SK-N-SH treated with all-trans-retinoic acid at 6 μM for 48 hours (cell line): ENCODE data around the gene RPS6KA2.

Experiments
- ATAC-seq: fragments of 200-7000 bp; cut with Tn5 transposase; 3 replicates; pipeline ENCODE4 v1.9.1; 2020; ENCODE audit warnings: mild to moderate bottlenecking, moderate library complexity
- BACH2 ChIP-seq: fragments of 250-450 bp; sonication (Bioruptor Pico); IDR thresholded peaks from 2 replicates; pipeline ENCODE4 v1.9.0; 2021; ENCODE audit warnings: mild to moderate bottlenecking, borderline replicate concordance
- CREB5 ChIP-seq: fragments of 250-450 bp; sonication (Bioruptor Pico); IDR thresholded peaks from 2 replicates; pipeline ENCODE4 v1.5.1; 2020; ENCODE audit warnings: low read depth, mild to moderate bottlenecking, moderate library complexity
- CSDC2 ChIP-seq: fragments of 250-450 bp; sonication (Bioruptor Pico); IDR thresholded peaks from 2 replicates; pipeline ENCODE4 v1.5.0; 2020; ENCODE audit warnings: mild to moderate bottlenecking, moderate library complexity
- CSRNP3 ChIP-seq: fragments of 250-450 bp; sonication (Bioruptor Pico); IDR thresholded peaks from 2 replicates; pipeline ENCODE4 v1.5.1; 2021; ENCODE audit warnings: mild to moderate bottlenecking, moderate library complexity
- ESRRG ChIP-seq: fragments of 250-450 bp; sonication (Bioruptor Pico); IDR thresholded peaks from 2 replicates; pipeline ENCODE4 v1.6.1; 2021; ENCODE audit warnings: mild to moderate bottlenecking
- GLIS3 ChIP-seq: fragments of 250-450 bp; sonication (Bioruptor Pico); IDR thresholded peaks from 2 replicates; pipeline ENCODE4 v1.5.0; 2020; ENCODE audit warnings: mild to moderate bottlenecking, moderate library complexity
- OSR1 ChIP-seq: fragments of 250-450 bp; sonication (Bioruptor Pico); IDR thresholded peaks from 2 replicates; pipeline ENCODE4 v1.8.0; 2022; ENCODE audit warnings: moderate library complexity, mild to moderate bottlenecking, inconsistent platforms
- PATZ1 ChIP-seq: fragments of 250-450 bp; sonication (Bioruptor Pico); IDR thresholded peaks from 2 replicates; pipeline ENCODE4 v1.8.0; 2020; ENCODE audit warnings: mild to moderate bottlenecking, moderate library complexity, borderline replicate concordance
- POU6F1 ChIP-seq: fragments of 250-450 bp; sonication (Bioruptor Pico); IDR thresholded peaks from 2 replicates; pipeline ENCODE4 v1.8.0; 2021; ENCODE audit warnings: low read depth, mild to moderate bottlenecking, moderate library complexity, borderline replicate concordance
- PPARA ChIP-seq: fragments of 250-450 bp; sonication (Bioruptor Pico); IDR thresholded peaks from 2 replicates; pipeline ENCODE4 v1.5.0; 2020; ENCODE audit warnings: mild to moderate bottlenecking, borderline replicate concordance
- RARB ChIP-seq: fragments of 250-450 bp; sonication (Bioruptor Pico); IDR thresholded peaks from 2 replicates; pipeline ENCODE4 v1.8.0; 2021; ENCODE audit warnings: mild to moderate bottlenecking, moderate library complexity
- SNAI2 ChIP-seq: fragments of 250-450 bp; sonication (Bioruptor Pico); IDR thresholded peaks from 2 replicates; pipeline ENCODE4 v1.5.0; 2020; ENCODE audit warnings: mild to moderate bottlenecking, moderate library complexity
- TCF4 ChIP-seq: fragments of 250-450 bp; sonication (Bioruptor Pico); IDR thresholded peaks from 2 replicates; pipeline ENCODE4 v1.8.0; 2021; ENCODE audit warnings: mild to moderate bottlenecking, moderate library complexity, borderline replicate concordance
- TOX ChIP-seq: fragments of 250-450 bp; sonication (Bioruptor Pico); IDR thresholded peaks from 2 replicates; pipeline ENCODE4 v1.8.0; 2021; ENCODE audit warnings: mild to moderate bottlenecking, moderate library complexity, borderline replicate concordance
- TSHZ2 ChIP-seq: fragments of 250-450 bp; sonication (Bioruptor Pico); IDR thresholded peaks from 2 replicates; pipeline ENCODE4 v1.5.0; 2020; ENCODE audit warnings: mild to moderate bottlenecking, moderate library complexity
- ZC3H10 ChIP-seq: fragments of 250-450 bp; sonication (Bioruptor Pico); IDR thresholded peaks from 2 replicates; pipeline ENCODE4 v1.5.1; 2021; ENCODE audit warnings: mild to moderate bottlenecking, moderate library complexity
- ZFP3 ChIP-seq: fragments of 250-450 bp; sonication (Bioruptor Pico); IDR thresholded peaks from 2 replicates; pipeline ENCODE4 v1.5.0; 2020; ENCODE audit warnings: mild to moderate bottlenecking, moderate library complexity
- ZFP30 ChIP-seq: fragments of 450-650 bp; formaldehyde crosslinking; IDR thresholded peaks from 2 replicates; pipeline ENCODE4 v1.5.0; 2022; ENCODE audit warnings: mild to moderate bottlenecking, moderate library complexity
- ZNF565 ChIP-seq: fragments of 450-650 bp; formaldehyde crosslinking; conservative IDR thresholded peaks from 2 replicates; pipeline ENCODE4 v1.5.0; 2020; ENCODE audit warnings: low read depth, mild to moderate bottlenecking, moderate library complexity

Gene RPS6KA2

GRCh38 chr6:166504100-166504499 is 123.0 kb downstream of the RPS6KA2 start:
- TF ChIP-seq GLIS3 (CRISPR knock-in tag) (no peak), ZFP3 (CRISPR knock-in tag) (no peak), PATZ1 (CRISPR knock-in tag) (no peak), OSR1 (no peak), PPARA (CRISPR knock-in tag) (no peak), ZC3H10 (CRISPR knock-in tag) (no peak), SNAI2 (CRISPR knock-in tag) (no peak), TCF4 (no peak), POU6F1 (CRISPR knock-in tag) (no peak), ZNF565 (CRISPR knock-in tag) (no peak), CSRNP3 (CRISPR knock-in tag) (no peak), RARB (CRISPR knock-in tag) (no peak), ESRRG (CRISPR knock-in tag) (no peak), TOX (CRISPR knock-in tag) (no peak)
- TF ChIP-seq, all 23 proteins: peak for 0
- ATAC-seq, result no peak

- no peak for ATAC-seq
- TF ChIP-seq ZC3H10 (CRISPR knock-in tag) (no peak), TSHZ2 (CRISPR knock-in tag) (no peak), ESRRG (CRISPR knock-in tag) (no peak), CREB5 (CRISPR knock-in tag) (no peak), ZFP30 (CRISPR knock-in tag) (no peak), BACH2 (CRISPR knock-in tag) (no peak), POU6F1 (CRISPR knock-in tag) (no peak), SNAI2 (CRISPR knock-in tag) (no peak)
Observed at GRCh38 chr6:166503167-166503744, 123.8 kb downstream of the RPS6KA2 start.

- ATAC-seq, result no peak
- TF ChIP-seq TSHZ2 (CRISPR knock-in tag) (no peak), BACH2 (CRISPR knock-in tag) (no peak), ZFP30 (CRISPR knock-in tag) (no peak), PPARA (CRISPR knock-in tag) (no peak), POU6F1 (CRISPR knock-in tag) (no peak), TCF4 (no peak), CSDC2 (CRISPR knock-in tag) (no peak), ZC3H10 (CRISPR knock-in tag) (no peak), GLIS3 (CRISPR knock-in tag) (no peak), OSR1 (no peak)
Observed at GRCh38 chr6:166502453-166502852, 124.6 kb downstream of the RPS6KA2 start.
